ENCODE results near the gene GABBR2. TPM values are rescaled to one million over a fixed set of nuclear protein-coding genes. Genes with fewer than 3 reads are reported as not detected.

Gene GABBR2
- total RNA-seq, 4 donors from 2014 or later, result not detected

GRCh38 chr9:98532574-98532973 lies 176.2 kb downstream of the GABBR2 start:
- TF ChIP-seq, protein P1, sequence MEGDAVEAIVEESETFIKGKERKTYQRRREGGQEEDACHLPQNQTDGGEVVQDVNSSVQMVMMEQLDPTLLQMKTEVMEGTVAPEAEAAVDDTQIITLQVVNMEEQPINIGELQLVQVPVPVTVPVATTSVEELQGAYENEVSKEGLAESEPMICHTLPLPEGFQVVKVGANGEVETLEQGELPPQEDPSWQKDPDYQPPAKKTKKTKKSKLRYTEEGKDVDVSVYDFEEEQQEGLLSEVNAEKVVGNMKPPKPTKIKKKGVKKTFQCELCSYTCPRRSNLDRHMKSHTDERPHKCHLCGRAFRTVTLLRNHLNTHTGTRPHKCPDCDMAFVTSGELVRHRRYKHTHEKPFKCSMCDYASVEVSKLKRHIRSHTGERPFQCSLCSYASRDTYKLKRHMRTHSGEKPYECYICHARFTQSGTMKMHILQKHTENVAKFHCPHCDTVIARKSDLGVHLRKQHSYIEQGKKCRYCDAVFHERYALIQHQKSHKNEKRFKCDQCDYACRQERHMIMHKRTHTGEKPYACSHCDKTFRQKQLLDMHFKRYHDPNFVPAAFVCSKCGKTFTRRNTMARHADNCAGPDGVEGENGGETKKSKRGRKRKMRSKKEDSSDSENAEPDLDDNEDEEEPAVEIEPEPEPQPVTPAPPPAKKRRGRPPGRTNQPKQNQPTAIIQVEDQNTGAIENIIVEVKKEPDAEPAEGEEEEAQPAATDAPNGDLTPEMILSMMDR (IDR thresholded peaks at IDR 0.05), result no peak
- ATAC-seq (ENCODE audit: low FRiP score) (no peak), DNase-seq (ENCODE audit: low spot score) (no peak)

DNA sequence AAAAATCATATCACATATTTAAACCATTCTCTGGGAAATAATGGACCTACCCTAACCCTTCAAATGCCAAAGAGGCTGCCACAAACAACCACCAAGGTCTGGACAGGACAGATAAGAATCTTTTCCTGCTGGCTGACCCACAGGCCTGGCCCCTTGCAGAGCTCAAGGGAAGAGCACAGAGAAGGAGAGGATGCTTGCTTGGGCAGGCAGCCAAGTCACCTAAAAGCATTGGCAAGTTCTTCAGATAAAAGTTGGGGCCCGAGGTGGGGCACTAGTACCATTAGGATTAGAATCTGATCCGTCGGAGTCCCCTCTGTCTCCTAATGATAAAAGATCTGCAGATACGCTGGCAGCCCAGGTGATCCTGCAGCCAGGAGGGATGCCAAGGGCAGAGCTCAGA lies 176.6 kb downstream of the GABBR2 start:
- TF ChIP-seq, protein P1 (IDR thresholded peaks at IDR 0.05), result no peak
- ATAC-seq (ENCODE audit: low FRiP score) (no peak), DNase-seq (ENCODE audit: low spot score) (no peak)

DNA sequence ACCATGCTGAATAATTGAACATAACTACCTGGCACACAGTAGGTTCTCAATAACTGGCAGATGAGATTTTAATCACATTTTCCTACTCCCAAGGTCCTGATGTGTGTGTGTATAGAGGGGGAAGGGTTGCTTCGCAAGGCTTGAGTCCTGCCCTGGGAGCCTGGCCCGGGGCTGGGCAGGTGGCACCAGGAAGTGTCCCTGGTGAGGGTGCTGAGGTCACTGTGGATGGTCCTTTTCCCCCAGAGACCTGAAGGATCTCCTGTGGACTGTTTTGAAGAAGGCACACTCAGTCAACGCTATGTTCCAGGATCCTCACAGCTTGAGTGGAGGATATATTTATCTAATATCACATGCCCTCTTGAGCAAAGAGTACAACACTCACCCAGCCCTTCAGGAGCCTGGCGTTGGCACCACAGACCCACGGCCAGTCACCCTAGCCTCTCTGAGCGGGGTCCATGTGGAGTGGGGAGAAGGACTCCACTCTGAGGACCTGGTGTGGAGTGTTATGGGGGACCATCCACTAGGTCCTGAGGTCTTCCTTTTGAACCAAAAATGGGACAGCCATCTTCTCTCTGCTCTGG lies 177.8 kb downstream of the GABBR2 start:
- DNase-seq (ENCODE audit: low spot score) (no peak), ATAC-seq (ENCODE audit: low FRiP score) (no peak)
- TF ChIP-seq, protein P1 (IDR thresholded peaks at IDR 0.05), result no peak

DNA sequence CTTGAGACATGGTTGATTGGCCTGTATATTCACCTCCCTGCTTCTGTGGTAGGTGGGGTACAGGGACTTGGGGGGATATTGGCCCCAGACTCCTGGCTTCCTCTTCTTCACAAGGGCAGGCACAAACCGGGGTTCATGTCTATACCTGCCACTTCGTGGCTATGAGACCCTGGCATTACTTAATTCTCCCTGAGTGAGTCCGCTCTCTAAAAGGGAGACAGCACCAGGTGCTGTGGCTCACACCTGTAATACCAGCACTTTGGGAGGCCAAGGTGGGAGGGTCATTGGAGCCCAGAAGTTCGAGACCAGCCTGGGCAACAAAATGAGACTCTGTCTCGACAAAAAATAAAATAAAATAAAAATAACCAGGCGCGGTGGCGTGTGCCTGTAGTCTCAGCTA lies 178.5 kb downstream of the GABBR2 start:
- TF ChIP-seq, protein P1 (IDR thresholded peaks at IDR 0.05), result no peak
- no peak for DNase-seq (ENCODE audit: low spot score)
- no peak for ATAC-seq (ENCODE audit: low FRiP score)

GRCh38 chr9:98529841-98530240 lies 178.9 kb downstream of the GABBR2 start:
- no peak for ATAC-seq (ENCODE audit: low FRiP score)
- no peak for DNase-seq (ENCODE audit: low spot score)
- TF ChIP-seq, protein P1 (IDR thresholded peaks at IDR 0.05), result no peak

DNA sequence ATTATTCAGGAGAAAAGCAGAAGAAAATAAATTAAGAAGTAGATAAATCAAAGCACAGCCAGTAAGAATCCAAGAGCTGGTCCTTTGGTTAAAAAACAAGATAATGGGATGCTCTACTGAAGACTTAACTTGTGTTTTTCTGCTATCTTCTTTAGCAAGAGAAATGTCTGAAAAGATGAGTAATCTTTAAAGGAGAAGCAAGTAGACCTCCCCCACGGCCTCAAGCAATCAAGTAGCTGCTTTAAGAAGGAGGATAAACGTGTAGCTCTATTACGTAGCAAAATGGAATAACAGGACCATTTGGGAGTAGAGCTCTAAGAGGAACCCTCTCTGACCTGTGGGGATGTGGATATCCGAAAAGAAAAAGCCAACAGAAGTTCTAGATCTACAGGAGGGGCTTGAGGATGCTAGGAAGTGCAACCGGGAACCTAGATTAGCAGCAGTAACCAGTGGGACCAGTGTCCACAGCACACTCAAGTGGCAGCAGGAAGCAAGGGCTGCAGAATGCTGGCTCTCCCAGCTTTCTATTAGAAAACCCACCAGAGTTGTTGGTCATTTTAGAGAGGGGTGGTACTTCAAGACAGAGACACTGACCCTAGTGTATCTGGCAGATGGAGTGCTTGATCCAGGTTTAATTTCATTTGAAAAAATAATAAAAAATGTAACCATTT lies 185.4 kb downstream of the GABBR2 start:
- no peak for DNase-seq (ENCODE audit: low spot score)
- TF ChIP-seq, protein P1 (IDR thresholded peaks at IDR 0.05), result no peak
- ATAC-seq (ENCODE audit: low FRiP score), result no peak

- DNase-seq (ENCODE audit: low spot score) (no peak), ATAC-seq (ENCODE audit: low FRiP score) (no peak)
- TF ChIP-seq, protein P1 (IDR thresholded peaks at IDR 0.05), result no peak
Observed at GRCh38 chr9:98522487-98522886, 186.2 kb downstream of the GABBR2 start.

All from omental fat pad (tissue), 4 donors.